Measurements from ENCODE around the gene FRMPD2. TPM values are rescaled to one million over a fixed set of nuclear protein-coding genes. Genes with fewer than 3 reads are reported as not detected.

FRMPD2 gene, protein sequence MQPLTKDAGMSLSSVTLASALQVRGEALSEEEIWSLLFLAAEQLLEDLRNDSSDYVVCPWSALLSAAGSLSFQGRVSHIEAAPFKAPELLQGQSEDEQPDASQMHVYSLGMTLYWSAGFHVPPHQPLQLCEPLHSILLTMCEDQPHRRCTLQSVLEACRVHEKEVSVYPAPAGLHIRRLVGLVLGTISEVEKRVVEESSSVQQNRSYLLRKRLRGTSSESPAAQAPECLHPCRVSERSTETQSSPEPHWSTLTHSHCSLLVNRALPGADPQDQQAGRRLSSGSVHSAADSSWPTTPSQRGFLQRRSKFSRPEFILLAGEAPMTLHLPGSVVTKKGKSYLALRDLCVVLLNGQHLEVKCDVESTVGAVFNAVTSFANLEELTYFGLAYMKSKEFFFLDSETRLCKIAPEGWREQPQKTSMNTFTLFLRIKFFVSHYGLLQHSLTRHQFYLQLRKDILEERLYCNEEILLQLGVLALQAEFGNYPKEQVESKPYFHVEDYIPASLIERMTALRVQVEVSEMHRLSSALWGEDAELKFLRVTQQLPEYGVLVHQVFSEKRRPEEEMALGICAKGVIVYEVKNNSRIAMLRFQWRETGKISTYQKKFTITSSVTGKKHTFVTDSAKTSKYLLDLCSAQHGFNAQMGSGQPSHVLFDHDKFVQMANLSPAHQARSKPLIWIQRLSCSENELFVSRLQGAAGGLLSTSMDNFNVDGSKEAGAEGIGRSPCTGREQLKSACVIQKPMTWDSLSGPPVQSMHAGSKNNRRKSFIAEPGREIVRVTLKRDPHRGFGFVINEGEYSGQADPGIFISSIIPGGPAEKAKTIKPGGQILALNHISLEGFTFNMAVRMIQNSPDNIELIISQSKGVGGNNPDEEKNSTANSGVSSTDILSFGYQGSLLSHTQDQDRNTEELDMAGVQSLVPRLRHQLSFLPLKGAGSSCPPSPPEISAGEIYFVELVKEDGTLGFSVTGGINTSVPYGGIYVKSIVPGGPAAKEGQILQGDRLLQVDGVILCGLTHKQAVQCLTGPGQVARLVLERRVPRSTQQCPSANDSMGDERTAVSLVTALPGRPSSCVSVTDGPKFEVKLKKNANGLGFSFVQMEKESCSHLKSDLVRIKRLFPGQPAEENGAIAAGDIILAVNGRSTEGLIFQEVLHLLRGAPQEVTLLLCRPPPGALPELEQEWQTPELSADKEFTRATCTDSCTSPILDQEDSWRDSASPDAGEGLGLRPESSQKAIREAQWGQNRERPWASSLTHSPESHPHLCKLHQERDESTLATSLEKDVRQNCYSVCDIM (N-terminal part only)
- 9.2 and 12.8 TPM in 2 replicates for polyA plus RNA-seq

DNA sequence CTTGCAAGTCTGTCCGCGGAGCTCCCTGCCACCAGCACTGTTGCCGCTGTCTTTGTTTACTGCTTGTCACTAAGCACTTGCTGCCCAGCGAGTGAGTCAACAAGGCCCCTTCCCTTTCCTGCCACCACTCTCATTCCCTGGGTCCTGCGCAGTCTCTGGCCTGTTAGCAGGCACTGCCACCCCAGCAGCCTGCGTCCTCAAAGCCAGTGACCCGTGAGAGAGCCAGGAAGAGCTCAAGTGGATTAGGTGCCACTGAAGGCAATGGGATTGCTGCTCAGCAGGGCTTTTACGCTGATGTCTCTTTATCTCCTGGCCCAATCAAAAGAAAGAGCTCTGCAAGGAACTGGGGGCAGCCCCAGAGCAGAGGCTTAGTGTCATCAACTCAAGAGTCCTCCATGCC lies at the start of gene FRMPD2:
TSS of gene FRMPD2 (minus strand) at position 61 of the 400 bp plus-strand sequence. CDS start 129 bp downstream, outside the sequence.

GRCh38 chr10:48306265-48306869 lies 31.9 kb upstream of the FRMPD2 start, which contains the start of gene MAPK8:
TSS of gene MAPK8 (plus strand) at chr10:48306677. CDS start at chr10:48401661, 94,984 bp downstream.

Other genes starting within 250 kb of the FRMPD2 start
- gene MAPK8, start 32.0 kb upstream of the FRMPD2 start, polyA plus RNA-seq, result 12.5 and 13.0 TPM in 2 replicates